Measurements from ENCODE around the gene BCAR3.

The BCAR3 gene

DNA sequence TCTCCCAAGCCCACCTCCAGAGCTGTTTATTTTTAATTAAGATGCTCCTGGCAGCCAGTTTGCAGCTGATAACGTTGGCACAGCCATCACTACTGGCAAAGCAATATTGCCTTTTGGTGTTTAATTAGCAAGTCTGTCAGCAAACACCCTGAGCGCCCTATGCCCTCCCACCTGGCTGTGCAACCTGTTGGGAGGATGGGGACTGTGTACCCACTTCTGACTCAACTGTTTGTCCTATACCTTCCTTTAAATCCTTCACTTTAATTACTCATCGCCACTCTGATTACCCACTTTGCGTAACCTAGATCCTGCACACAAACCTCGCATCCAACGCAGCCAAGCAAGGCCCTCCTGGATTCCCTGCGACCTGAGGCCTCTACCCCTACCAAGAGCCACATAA is 67.1 kb downstream of the BCAR3 start:
- DNase-seq, result no peak

DNA sequence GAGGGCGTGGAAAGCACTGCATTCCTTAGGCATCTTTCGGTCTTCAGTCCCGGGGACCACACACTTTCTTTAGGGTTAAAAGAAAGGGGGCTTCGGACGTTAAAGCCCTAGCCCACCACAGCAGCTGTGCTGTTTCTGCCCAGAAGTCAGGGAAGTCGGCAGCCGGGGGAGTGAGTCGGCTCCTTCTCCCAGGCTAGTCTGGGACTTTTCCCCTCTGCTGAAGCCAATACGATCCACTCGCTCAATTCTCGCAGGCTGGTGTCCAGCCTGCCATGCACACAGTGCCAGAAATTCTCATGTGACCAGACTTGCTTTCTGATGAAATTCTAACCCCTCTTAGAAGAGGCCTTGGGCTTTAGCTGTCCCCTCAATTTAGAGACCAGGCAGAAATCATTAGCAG is 67.7 kb downstream of the BCAR3 start:
- DNase-seq, result no peak

DNA sequence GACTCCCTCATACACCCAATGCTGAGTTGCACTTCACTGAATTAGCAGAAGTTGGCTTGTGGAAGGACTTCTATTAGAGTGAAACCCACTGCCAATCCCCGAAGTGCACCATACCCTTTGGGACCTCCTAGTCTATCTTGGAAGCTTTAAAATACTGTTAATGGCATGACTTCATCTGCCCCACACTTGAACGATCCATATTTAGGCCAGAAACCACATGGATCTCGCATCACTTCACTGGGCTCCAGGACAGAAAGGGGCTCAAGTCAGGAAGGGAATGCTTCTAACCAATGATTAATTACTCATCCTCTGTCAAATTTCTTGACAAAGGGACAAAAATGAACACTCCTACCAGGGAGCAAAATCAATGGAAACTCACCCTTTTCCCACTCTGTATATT is 69.1 kb downstream of the BCAR3 start:
- DNase-seq, result no peak

DNA sequence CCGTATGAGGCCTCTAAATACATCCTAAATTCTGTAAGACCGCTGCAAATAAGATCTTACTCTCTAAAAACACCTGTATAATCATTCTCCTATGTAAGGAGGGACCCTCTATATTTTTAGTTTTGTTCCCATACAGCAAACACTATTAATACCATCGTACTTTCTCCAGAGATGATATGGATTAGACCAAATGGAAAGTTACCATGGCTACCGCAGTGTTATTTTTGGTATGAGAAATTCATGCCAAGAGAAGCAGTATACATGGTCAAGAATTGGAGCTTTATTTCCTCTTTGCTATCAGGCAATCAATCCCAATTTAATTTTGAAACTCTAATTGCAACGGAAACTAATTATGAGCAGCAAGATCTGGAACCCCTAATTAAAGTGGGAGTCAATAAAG is 70.0 kb downstream of the BCAR3 start:
- no peak for DNase-seq

DNA sequence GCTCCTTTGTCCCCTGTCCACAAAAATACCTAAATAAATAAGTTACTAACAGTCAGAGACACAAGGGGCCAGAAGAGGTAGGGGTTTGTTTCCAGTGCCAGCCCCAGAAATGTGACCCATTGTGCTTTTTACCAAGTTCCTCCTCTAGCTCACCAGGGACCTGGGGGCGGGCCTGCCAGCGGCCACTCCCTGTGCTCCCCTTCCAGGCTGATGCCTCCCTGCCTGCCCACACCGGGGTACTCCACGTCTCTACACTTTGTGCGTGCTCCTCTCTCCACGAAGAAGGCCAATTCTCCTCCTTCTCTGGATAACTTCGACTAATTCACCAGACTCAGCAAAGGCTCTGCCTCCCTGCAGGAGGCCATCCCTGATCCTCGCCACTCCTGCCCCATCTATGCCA is 72.1 kb downstream of the BCAR3 start:
- no peak for DNase-seq

DNA sequence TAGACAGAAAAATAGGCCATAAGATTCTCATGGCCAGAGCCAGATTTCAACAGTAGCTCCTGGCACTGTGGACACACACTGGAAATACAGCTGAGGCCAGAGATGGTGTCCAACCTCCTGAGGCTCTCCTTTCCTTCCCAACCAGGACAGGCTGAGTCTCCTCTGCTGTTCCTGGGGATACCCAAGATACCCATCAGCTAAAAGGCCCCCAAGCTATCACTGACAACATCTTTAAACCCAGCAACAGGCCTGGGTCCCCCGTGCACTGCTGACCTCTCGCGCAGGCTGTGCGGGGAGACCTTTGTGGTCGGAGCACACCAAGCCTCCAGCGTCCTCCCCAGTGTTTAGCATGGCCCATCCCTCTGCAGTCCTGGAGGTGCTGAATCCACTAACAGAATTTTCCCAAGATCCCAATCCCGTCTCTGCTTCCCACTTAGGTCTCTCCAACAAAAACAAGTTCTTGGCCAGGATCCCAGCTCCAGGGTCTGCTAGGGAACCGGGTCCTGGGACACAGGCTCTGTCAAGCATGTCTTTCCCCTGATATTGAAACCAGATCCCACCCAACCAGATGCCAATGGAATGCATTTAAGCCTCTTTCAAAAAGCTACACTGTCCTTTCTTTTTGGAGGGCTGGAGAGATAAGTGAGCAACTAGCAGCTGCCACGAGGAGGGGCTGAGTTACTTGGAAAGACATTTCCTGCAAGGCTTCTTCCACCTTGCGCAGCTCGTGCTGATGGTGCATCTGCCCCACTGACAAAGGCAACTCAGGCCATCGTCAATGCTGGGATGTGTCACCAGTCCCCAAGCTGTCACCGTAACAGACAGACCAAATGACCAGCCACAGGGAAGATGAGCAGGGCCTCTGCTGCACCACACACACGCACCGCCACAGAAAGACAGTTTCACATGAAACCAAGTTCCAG is 73.2 kb downstream of the BCAR3 start:
- DNase-seq, result no peak

DNA sequence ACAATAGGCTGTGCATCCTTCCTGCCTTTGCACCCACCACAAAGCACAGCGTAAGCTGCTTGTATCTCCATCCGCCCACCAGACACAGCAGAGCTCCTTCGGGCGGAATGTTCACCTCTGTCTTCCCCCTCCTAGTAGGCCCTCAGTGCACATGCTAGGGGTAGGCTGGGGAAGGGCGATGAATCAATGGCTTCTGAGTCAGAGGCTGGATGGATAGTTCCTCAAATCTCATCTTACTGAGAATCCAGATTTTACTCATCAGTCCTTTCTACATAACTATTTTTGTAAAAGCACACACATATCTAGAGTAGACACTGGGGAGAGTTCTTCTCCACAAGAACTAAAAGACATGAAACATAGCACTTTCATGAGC is 73.8 kb downstream of the BCAR3 start:
- no peak for DNase-seq

DNA sequence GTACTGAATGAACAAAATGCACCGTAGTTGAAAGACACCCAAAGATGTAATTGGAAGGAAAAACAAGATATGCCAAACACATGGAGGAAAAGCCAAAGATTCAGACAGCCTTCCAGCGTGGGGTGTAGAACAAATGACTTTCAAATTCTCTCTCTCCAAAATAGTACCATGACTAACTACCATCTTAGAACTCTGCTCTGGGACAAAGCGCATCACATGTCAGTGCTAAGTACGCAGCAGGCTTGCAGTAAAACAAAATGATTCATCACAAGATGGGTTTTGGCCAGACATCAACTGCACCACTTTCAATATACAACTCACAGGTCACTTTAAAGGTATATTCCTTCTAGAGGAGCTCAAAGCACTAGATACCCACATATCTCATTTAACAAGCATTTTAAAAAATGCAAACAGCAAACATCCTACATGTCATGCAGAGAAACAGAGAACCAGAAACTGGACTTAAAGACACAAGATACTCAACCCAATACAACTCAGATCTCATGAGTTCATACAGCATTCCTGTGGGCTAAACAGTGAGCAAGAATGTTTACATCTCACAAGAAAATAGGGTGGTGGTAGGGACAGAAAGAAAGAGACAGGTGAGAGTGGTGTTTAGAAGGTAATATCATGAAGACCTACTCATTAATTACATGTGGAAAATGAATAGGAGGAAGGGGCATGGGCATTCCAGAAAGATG is 75.7 kb downstream of the BCAR3 start:
- no peak for DNase-seq

DNA sequence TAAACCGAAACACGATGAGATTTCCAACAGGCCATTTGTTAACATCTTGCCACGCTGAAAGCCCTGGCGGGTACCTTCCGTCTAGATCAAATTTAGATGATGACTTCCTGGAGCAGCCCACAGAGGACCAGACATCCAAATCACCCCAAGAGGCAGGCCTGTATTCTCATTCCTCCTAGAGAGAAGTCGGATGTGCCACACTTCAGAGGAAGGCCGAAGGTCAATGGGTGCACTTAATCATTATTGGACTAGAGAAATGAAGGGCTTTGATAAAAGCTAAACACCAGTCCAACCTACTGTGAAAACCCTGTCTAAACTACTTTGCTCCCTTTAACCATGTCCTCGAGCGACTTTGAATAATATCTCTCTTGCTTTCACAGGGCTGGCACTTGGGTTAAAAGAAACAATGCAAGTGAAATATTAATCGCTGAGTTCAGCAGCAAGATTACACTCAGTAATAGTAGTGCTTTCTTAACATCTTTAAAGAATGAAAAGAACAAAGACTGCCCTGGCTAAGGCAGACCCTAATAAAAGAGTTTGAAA is 76.5 kb downstream of the BCAR3 start:
- no peak for DNase-seq

DNA sequence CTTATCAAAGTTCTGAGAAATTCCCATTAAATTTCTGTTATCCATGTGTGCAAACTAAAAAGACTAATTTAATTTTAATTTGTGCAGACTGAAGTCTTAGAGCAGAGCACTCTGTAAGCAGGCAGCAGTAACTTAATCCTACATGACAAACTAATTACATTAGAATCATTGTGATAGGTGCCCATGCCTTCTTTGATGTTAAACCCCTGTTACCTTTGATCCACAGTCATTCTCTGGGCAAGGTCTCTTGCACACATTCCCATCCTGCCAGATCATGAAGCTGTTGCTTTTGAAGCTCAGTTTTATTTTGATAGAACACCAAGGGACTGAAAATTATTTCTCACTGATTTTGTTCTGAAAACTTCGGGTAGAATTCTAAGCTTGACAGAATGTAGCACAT is 77.2 kb downstream of the BCAR3 start:
- DNase-seq, result no peak

DNA sequence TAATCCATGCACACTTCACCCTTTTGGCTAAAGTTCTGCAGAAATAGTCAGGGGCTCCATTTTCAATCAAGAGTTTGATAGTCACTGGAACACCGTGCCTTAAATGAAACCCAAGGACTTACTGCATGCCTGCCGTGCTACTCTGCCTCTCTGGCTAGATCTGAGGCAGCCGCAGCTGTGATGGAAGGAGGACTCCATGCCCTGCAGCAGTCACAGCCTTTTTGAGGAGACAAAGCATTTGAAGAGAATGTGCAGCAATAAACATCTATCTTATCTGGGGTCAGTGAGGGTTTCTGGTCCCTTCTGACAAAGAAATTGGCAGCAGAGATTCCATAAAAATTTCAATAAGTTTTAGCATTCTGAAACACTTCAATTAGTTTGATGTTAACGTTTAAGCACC is 78.0 kb downstream of the BCAR3 start:
- DNase-seq, result no peak

DNA sequence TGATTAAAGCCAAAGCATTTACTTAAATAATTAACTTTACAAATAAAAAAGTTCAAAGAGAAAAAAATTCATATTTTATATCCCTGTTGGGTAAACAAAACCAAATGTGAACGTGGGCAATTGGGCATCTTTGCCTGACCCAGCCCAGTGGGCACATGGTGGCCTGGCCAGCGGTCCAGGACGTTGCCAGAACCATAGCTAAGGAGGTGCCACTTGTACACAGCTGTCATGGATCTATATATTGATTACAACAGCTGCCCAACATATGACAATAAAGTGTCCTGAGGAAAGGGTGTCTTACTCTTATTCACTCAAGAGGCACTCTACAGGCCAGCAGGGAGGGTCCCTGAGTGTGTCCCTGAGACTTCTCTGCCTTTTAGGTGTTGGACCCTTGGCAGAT is 78.5 kb downstream of the BCAR3 start:
- no peak for DNase-seq

DNA sequence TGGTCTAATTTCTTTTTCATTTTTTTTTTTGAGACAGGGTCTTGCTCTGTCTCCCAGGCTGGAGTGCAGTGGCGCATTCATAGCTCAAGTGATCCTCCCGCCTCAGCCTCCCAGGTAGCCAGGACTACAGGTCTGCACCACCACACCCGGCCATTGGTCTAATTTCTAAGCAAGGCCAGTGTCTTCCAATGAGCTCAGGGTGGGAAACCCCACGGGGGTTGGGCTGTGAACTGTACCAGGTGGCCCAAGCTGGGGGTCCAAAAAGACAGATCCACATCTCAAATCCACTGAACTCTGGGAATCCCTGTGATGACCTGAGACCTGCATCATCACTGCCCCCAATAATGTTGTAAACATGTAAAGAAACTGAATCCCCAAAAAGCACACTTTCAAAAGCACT is 79.5 kb downstream of the BCAR3 start:
- no peak for DNase-seq

DNA sequence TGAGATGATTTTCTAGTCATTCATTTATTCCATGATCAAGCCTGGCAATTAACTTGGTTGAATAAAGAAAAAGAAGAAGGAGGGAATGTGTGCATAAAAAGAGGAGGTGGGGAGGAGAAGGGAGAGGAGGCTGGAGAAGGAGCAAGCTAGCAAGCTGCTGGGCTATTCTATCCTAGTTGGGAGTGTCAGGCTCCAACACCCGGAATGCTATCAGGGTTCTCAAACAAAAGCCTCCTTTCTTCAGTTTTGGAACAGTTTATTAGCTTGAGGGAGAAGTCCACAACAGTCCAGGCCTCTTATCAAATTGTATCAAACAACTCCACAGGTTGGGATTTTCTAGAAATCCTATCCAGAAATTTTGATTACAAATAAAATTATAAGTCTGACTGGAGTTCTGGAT is 80.0 kb downstream of the BCAR3 start:
- DNase-seq, result no peak

DNA sequence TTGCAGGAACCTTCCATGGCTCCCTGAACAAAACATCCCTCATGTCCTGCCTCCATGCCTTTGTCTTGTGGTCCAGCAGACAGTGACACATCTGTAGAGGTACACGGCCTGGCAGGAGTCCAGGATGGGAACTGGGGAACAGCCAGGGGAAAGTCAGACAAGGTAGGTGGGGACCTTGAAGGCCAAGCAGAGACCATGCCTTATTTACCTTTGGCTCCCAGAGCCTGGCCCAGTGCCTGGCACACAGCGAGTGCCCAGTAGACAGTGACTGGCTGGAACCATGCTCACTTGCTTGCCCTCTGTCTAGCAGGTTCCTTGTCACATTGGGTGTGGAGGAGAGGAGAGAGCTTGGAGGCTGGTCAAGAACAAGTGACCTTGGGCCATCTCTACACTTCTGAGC is 81.0 kb downstream of the BCAR3 start:
- DNase-seq, result no peak

DNA sequence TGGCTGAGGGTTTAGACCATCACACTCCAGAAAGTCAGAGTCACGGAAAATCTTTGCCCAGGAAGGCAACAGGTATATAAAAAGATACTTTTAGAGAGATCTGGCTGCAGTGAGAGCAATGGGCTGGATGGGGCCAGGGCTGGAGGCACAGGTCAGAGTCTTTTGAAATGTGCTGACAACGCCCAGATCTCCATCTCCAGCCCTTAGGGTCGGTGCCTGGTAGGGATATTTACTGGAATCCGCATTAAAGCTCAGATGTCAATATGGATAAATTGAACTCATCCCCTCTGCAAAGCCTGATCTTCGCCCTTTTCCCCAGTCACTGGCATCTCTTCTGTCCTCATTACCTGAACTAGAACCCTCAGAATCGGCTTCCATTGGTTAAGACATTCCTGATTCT is 82.2 kb downstream of the BCAR3 start:
- DNase-seq, result no peak

DNA sequence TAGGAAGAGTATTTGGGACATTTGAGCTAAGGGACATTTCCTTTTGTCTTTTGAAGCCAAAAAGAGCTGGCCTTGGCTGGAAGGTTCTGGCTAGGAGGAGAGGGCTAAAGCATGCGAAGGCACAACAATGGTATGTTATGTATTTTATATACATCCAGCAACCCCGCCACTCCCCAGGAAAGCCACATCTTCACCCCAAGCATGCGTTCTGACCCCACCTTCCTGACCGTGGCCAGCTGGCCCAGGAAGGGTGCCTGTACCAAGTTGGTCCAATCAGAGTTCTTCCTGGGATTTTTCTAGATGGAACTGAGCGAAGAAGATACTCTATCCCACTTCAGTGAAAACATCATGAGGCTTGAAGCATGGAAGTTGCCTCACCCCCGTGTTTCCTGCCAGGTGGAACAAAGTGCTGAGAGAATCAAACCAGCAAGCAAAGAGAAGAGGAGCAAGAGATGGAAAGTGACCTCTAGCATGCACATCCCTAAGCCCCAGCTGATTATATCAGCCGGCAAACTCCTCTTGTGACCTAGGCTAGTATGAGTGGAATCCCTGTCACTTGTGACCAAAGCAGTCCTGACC is 82.7 kb downstream of the BCAR3 start:
- no peak for DNase-seq

DNA sequence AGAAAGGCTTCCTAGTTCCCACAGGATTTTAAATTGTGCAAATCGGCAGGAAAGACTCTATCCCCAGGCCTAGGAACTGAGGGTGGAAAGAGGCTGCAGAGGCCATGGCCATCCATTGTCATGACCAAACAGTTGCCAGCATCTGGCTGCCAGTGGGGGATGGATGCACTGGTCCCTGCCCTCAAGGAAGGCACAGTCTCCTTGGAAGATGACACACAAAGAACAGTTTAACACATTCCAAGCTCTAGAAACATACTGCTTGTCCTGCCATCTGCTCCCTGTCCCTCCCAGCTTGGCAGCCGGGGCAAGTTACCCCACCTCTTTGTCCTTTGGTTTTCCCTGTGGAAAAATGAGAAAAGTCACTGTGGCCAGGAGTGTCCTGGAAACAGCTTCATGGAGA is 83.2 kb downstream of the BCAR3 start:
- DNase-seq, result no peak

DNA sequence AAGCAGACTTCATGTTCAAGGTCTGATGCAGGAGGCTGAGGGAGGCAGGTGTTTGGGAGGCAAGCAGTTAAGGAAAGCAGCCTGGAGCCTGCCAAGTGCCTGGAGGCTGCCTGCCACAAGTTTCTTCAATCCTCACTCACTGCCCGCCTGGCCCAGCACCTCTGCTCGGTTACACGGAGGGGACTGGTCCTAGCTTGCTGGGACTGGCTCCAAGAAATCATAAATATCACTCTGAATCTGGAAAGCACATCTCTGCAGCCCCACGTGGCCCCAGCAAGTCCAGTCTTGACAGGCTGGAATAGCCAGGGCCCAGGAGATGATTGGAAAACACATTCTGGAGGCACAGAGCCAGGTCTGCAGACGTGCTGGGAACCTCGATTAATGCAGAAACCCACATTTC is 83.9 kb downstream of the BCAR3 start:
- no peak for DNase-seq

DNA sequence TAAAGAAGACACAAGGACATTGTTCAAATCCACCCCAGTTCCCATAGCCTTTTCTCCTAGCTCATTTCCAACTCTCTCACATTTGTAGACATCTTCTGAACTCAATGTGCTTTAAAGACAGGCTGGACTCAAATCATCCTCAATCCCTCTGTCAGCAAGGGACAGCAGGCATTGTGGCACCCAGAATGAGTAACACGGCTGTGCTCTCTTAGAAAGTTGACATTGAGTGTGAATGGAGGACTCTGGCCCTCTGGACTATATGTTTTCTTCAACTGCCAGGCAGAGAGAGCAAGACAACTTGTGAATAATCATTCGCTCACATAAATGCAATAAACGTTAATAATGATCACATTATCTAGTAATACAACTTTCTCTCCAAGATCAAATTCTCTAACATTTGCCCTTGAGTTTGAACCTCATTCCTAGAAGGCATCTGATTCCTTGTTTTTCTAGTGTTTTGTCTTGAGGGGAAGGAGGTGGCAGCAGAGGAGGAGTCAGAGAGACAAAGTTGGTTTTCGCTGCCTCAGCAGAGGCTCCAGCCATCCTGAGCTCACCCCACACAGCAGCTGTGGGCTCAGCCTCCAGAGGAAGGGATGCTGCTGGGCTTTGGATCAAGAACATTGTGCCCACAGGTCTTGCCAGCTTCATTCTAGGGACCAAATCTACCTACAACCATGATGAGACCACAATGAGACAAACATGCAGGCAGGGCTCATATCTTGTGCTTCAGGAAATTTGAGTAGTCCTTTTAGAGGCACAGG is 85.1 kb downstream of the BCAR3 start:
- no peak for DNase-seq

DNA sequence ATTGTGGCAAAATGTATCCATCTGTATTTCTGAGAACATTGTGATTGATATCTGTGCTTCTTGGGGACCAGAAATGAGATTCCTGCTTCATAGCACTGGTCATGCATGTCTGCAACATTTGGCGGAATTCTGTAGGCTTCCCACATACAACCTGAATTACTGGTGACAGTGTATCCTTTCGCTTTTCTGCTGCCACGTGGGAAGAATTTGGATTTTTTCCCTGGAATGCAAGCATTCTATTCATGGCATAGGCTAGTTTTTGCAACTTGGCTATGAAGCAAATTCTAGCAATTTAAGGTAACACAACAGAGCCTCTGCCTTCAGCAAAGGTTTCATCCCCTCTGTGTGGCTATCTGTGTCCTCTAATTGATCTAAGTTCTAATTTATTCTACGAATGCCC is 85.9 kb downstream of the BCAR3 start:
- no peak for DNase-seq

DNA sequence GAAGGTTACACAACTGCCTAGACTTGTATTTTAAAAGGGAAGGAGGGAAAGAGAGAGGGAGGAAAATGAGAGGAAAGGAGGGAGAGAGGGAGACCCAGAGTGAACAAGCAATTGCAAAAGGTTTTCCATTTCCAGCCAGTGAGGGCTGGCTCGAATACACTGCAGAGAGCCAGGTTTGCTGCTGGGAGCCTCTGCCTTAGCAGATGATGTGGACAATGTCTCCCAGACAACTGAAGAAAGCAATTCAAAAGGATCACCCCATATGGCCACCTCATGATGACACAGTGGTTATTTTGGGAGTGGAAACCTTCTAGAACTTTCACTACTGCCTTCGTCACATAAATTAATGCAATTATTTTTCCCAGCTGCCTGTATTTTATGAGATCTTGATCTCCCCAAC is 86.4 kb downstream of the BCAR3 start:
- no peak for DNase-seq

DNA sequence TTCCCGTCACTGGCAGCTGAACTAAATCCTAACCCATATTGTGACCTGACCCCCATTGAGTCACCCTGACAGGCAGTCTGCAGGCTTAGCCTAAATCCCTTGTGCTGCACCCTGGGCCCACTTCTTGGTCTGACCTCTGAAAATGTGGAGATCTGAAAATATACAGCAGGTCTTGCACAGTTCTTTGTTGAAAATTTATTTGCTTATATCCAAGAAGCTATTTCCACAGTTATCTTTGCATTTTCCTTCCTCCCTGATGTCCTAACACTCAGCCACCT is 87.1 kb downstream of the BCAR3 start:
- DNase-seq, result no peak
